PC-3 (cell line): Measurements from ENCODE around the gene FLT3.

Experiments
- CTCF ChIP-seq: fragments of 300-600 bp; sonication (generic); conservative IDR thresholded peaks from 2 replicates; pipeline ENCODE4 v1.5.1; 2017; ENCODE audit warnings: antibody characterized with exemption, low read depth, mild to moderate bottlenecking, low read length
- EZH2 ChIP-seq: fragments of 300-600 bp; sonication (generic); IDR thresholded peaks from one replicate; pipeline ENCODE4 v1.6.1; 2017; ENCODE audit warnings: antibody characterized with exemption, mild to moderate bottlenecking, low read length; ENCODE audit not compliant: unreplicated experiment

GRCh38 chr13:28044608-28045007 is 55.8 kb downstream of the FLT3 start:
- TF ChIP-seq EZH2 (no peak), CTCF (no peak)
